SK-N-SH treated with all-trans-retinoic acid at 6 μM for 48 hours (cell line): Measurements from ENCODE around the gene ATF2.

Experiments
- PATZ1 ChIP-seq: fragments of 250-450 bp; sonication (Bioruptor Pico); IDR thresholded peaks from 2 replicates; pipeline ENCODE4 v1.8.0; 2020; ENCODE audit warnings: mild to moderate bottlenecking, moderate library complexity, borderline replicate concordance
- RARB ChIP-seq: fragments of 250-450 bp; sonication (Bioruptor Pico); IDR thresholded peaks from 2 replicates; pipeline ENCODE4 v1.8.0; 2021; ENCODE audit warnings: mild to moderate bottlenecking, moderate library complexity
- TF ChIP-seq, protein P1 (sequence below): fragments of 250-450 bp; sonication (Bioruptor Pico); IDR thresholded peaks from 2 replicates; pipeline ENCODE4 v1.8.0; 2021; ENCODE audit warnings: low read depth, mild to moderate bottlenecking, moderate library complexity, borderline replicate concordance

GRCh38 chr2:175135862-175136261, 32.1 kb downstream of the ATF2 start:
- TF ChIP-seq RARB (CRISPR knock-in tag) (no peak), PATZ1 (CRISPR knock-in tag) (no peak)
- TF ChIP-seq, protein P1, sequence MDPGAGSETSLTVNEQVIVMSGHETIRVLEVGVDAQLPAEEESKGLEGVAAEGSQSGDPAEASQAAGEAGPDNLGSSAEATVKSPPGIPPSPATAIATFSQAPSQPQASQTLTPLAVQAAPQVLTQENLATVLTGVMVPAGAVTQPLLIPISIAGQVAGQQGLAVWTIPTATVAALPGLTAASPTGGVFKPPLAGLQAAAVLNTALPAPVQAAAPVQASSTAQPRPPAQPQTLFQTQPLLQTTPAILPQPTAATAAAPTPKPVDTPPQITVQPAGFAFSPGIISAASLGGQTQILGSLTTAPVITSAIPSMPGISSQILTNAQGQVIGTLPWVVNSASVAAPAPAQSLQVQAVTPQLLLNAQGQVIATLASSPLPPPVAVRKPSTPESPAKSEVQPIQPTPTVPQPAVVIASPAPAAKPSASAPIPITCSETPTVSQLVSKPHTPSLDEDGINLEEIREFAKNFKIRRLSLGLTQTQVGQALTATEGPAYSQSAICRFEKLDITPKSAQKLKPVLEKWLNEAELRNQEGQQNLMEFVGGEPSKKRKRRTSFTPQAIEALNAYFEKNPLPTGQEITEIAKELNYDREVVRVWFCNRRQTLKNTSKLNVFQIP (CRISPR knock-in tag), result no peak
